ENCODE data around the gene CIP2A.

DNA sequence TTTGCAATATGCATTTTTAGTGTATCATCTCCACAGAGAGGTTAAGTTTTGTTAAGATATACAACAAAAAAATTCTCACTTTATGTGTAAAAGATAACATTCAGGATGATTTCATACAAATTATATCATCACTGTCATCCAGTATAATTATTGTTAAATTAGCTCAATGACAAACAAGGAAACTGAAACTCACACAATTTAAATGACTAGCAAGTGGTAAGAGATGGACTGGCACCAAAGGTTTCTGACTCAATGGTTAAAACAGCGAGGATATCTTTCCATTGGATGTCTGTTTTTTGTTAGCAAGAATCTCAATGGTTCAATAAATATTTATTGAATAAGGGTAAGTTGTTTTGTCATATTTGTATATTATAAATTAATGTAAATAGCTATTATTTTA, 22.6 kb downstream of the CIP2A start:
- TF ChIP-seq, protein P1, sequence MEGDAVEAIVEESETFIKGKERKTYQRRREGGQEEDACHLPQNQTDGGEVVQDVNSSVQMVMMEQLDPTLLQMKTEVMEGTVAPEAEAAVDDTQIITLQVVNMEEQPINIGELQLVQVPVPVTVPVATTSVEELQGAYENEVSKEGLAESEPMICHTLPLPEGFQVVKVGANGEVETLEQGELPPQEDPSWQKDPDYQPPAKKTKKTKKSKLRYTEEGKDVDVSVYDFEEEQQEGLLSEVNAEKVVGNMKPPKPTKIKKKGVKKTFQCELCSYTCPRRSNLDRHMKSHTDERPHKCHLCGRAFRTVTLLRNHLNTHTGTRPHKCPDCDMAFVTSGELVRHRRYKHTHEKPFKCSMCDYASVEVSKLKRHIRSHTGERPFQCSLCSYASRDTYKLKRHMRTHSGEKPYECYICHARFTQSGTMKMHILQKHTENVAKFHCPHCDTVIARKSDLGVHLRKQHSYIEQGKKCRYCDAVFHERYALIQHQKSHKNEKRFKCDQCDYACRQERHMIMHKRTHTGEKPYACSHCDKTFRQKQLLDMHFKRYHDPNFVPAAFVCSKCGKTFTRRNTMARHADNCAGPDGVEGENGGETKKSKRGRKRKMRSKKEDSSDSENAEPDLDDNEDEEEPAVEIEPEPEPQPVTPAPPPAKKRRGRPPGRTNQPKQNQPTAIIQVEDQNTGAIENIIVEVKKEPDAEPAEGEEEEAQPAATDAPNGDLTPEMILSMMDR (IDR thresholded peaks at IDR 0.05): no peak
- TF ChIP-seq POLR2A (IDR thresholded peaks at IDR 0.05; ENCODE audit: low read length): no peak

Measured in A549 (cell line).